Activated T-helper 1 cell treated with anti-CD3 and anti-CD28 coated beads, Interleukin-2, amount 50 U/mL, for 16 hours (primary cell): ENCODE data around the gene PIGH.
"Not testable (repeated sequence)": the region's sequence is repeated elsewhere in the genome, so short reads cannot be mapped to it uniquely, and the experiment has no call there.

Experiments
- DNase-seq, 2 donors: peaks; one replicate each; pipeline ENCODE4 v3.0.0-alpha.2; 2020; ENCODE audit warnings: low read depth in 1 of 2, low spot score in 1 of 2

The PIGH gene, protein sequence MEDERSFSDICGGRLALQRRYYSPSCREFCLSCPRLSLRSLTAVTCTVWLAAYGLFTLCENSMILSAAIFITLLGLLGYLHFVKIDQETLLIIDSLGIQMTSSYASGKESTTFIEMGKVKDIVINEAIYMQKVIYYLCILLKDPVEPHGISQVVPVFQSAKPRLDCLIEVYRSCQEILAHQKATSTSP

DNA sequence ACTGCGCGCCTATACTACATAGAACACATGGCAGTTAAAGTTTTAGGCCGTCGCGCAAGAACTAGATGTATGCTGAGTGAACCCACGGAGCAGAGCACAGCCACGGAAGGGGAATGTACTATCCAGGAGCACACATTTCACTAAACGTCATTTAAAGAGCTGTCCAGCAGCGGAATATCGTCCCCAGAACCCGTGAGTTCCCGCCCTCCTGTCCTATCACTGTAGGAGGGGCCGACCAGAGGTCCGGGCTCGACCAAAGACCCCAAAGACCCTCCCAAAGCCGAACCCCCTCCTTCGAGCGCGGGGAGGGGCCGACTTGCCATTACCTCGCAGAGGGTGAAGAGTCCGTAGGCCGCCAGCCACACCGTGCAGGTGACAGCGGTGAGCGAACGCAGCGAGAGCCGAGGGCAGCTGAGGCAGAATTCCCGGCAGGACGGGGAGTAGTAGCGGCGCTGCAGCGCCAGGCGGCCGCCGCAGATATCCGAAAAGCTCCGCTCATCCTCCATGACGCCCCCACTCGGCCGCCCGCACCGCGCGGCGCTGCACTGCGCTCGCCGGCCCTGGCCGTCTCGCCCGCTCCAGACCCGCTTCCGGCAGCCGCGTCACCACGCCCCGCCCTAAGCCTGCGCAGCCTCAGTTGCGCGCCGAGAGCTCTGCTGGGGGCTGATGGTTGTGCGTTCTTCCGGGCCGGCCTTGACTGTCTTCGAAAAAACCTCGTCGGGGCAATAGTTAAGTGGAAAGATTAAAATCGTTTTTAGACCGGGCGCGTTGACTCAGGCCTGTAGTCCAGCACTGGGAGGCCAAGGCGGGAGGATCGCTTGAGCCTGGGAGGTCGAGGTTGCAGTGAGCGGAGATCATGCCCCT is at the start of gene PIGH:
Gene PIGH (minus strand): TSS at position 571 of the 864 bp plus-strand sequence. CDS start 65 bp downstream, at position 506.
- DNase-seq: peak; percentile 90 to 91

DNA sequence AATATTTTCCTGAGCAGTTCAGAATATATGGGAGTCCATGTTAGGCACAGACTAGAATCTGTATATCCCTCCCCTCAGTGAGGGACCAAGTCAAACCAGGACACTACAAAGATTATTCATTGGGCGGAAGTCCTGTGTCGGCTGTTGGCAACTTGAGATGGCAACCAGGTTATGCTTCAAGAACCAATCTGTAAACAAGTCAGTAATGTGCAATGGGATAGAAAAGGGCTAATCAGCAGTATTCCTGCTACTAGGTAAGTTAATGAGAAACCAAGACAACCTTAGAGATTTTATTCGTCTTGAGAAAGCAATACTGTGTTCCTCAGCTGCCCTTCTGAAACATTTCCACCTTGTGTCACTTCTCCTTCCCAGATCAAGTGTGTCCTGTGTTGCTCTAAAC is 46.1 kb upstream of the PIGH start:
- no peak for DNase-seq

DNA sequence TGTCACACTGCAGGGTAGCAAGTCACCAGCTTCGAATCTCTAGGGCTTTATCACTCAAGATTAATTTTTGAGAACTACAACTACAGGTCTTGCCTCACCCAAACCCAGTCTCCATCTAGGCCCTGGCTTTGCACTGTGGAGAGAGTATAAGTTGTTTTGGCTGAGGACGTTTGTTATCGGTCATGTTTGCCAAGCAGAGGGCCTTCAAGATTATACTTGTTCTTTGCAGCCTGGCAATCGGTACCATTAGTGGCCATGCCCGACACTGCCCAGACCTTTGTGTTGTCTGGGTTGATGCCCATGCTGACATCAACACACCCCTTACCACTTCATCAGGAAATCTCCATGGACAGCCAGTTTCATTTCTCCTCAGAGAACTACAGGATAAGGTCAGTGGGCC is 45.3 kb upstream of the PIGH start:
- DNase-seq: no peak

DNA sequence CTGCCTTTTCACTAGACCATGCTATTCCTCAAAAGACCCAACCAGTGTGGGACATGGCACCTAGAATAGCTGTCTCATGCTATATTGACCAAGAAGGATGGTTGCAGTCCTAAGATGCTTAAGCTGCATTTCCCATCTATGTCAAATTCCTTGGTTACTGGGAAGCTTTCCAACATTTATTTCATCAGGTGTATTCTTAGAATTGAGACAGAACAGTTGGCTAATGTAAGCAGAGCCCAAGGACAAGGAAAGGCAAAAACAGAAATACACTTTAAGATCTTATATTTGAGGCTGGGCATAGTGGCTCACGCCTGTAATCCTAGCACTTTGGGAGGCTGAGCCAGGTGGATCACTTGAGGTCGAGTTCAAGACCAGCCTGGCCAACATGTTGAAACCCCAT is 44.4 kb upstream of the PIGH start:
- no peak for DNase-seq

DNA sequence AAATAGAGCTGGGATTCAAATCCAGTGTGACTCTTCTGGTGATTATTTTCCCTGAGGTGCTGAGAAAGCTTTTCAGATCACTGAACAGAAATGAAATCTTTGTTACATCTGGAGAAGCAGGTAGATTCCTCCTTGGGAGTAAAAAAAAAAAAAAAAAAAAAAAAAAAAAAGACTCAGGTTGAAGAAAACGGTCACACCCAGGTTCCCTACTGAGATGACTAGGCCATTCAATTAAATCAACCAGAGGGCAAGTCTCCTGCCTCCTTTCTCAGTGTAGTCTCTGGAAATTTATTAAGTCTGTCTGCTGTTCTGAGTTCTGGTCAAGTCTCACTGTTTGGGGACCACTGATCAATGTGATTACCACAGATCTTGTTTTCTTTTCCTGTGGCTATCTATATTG is 43.6 kb upstream of the PIGH start:
- no peak for DNase-seq

DNA sequence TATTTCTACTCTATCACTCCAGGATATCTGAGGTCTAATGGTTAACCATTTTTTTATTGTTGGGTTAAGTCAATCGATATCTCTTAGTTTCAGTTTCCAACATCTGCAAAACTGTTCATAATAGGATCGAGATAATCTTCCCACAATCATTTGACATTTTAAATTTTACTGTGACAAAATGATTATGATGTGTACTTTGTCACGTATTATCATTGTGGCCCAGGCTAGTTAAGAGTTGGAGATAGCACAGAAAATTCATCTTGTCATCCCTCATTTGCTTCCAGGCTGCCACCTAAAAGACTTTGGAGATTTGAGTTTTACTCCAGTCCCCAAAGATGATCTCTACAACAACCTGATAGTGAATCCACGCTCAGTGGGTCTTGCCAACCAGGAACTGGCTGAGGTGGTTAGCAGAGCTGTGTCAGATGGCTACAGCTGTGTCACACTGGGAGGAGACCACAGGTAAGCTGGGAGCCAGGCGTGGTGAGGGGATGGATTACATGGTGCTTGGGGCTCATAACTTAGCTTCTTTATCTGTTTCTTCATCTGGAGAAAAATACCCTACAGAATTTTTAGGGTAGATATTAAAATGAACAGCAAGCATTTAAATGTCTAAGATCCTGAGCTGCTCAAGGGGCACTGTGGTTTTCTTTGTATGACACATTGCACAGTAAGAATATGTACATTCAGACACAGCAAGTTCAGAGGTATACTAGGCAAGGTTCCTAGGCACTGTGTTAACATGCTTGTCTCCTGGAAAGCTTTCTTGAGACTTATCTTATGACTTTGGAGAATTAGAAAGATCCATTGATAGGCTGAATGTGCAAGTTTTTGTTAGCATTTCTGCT is 42.1 kb upstream of the PIGH start:
- DNase-seq: no peak

DNA sequence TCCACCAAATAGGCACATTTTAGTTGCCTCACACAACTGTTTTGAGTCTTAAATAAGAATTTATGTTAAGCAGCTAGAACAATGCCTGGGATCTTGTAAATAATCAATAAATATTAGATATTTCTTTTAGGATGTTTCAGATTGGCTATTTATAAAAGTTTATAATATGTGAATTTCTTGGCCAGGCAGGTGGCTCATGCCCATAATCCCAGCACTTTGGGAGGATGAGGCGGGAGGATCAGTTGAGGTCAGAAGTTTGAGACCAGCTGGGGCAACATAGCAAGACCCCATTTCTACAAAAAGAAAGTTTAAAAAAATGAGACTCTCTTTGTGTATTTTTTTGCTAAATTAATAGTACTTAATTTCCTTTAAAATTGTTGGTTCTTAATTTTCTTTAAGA is 41.4 kb upstream of the PIGH start:
- DNase-seq: no peak

DNA sequence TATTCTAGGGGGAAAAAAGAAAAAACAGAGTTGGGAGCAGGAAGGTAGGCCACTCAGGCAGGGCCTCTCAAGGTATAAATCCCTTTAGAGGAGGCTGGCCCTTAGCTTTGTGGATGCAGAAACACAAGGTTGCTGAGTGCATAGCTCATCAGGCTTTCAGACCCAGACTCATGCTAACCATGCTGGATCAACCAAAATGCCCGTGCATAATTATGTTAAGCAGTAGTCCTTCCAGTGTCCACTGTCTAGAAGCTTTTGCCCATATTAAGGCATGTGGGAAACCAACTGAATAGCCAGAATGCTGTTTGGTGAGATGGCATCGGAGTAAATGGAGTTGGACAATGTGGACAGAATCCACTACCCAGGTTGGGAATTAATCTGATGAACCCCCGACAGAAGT is 38.6 kb upstream of the PIGH start:
- no peak for DNase-seq

DNA sequence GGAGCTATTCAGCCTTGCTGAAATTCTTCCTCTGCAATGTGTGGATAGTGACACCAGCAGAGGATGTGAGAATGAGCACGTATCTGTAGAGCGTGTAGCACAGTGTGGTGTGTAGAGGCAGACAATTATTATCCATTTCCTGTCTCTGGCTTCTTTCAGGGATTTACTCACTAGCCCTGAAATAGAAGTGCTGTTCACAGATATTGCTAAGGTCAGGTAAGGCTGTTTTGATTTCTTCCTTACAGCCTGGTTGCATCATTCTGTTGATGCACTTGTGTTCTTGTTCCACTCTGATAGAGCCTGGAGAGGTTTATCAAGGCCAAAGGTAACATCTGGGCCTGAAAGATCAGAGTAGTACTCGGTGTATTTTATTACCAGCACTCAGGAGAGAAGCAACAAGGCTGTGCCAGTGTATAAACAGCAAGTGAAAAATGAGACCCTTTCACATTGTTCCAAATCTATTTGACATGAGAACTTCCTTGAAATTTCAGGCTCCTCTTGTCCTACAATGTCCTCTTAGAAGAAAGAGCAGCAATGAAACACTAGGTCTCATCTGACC is 36.4 kb upstream of the PIGH start:
- DNase-seq: no peak

DNA sequence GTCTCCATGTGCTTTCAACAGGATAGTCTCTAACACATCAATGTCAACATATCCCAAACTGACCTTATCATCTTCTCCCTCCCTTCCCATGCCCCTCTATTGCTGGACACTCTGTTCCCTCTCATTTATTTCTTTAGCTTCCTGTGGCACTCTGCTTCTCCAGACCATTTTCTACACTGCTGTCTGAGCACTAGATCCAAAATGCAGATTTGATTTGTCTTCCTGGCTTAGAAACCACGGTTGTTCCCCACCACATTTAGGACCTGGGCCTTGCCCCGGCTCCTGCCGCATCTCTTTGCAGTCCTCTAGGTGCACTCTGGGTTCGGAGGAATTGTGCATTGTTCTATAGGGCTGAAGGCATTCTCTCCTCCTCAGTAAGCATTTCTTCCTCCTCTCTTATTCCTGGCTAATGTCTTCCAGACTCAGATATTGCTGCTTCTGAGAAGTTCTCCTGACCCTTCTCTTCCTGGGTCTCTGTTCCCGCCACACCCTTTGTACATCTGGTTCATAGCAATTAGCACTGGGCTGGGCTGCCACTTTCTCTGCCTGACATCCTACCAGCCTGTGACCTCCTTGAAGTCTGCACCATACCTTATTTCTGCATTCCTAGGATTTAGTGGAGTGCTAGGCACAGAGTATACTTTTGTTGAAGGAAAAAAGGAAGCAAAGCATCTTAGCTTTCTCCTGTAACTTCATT is 33.5 kb upstream of the PIGH start:
- no peak for DNase-seq

DNA sequence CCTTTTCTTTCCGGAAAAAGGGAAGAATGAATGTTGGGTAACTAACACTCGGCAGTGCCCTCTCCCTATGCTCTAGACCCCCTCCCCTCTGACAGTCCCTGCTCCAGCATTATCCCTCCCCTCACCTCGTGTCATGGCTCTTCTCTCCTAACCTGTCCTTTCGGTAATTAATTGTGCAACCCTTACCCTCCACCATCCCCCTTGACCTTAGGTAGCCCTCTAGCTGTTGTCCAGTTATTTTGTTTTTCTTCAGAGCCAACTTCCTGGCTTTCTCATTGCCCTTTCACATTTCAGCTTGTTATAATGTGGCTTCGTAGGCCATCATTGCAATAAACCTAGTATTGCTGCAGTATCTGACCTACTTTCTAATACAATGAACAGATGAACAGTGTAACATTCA is 30.9 kb upstream of the PIGH start:
- no peak for DNase-seq

DNA sequence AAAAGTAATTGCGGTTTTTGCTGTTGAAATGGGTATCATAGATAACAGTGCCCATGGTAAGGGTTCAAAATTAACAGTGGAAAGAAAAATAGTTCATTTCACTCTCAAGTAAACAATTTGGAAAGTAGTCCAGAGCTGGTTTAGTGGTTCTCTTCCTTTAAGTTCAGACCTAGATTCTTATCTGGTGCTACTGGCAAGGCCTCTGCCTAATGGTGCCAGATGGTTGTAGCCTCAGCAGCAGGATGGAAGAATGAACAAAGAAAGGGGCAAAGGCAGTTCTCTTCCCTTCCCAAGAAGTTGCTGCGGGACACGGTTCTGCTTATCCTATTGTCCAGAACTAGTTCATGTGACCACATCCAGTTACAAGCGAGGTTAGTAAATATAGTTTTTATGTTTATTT is 30.1 kb upstream of the PIGH start:
- DNase-seq: no peak

DNA sequence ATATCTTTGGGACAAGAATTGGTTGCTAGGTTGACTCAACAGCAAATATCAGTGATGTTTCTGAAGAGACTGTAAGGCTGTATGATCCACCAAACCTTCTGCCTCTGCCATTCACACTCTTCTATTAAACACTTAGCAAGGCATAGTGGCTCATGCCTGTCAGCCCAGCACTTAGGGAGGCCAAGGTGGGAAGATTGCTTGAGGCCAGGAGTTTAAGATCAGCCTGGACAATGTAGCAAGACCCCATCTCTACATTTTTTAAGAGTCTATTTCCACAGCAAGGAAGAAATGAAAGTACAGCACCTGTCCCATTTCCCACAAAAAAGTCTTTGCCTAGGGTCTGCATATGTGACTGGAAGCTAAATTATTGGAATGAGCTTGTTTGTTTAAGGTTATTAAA is 27.5 kb upstream of the PIGH start:
- DNase-seq: no peak

DNA sequence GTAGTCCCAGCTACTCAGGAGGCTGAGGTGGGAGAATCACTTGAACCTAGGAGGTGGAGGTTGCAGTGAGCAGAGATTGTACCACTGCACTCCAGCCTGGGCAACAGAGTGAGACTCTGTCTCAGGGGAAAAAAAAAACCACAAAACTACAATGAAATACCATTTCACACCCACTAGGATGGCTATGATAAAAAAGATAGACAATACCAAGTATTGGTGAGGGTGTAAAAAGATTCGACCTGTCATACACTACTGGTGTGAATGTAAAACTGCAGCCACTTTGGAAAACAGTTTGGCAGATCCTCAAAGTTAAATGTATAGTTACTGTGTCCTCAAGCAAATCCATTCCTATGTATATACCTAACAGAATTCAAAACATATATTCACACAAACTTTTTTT is 26.1 kb upstream of the PIGH start:
- DNase-seq: not testable (repeated sequence)

DNA sequence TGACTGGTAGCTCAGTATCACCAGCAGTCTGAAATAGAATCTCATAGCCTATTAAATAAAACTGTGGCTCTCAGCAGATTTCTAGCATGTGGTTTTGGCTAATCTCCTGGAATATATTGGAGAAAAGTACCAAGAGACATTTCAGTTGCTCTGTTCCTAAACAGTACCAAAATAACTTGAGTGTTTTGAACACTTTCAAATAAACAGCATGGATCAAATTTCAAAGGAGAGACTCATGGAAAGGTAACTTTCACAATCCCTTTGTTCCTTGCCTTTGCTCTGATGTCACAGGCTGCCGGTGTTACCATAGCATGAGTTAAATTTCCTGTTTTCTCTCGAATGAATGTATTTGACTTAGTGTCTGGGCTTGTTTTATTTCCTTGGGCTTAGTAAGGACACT is 23.0 kb upstream of the PIGH start:
- no peak for DNase-seq

DNA sequence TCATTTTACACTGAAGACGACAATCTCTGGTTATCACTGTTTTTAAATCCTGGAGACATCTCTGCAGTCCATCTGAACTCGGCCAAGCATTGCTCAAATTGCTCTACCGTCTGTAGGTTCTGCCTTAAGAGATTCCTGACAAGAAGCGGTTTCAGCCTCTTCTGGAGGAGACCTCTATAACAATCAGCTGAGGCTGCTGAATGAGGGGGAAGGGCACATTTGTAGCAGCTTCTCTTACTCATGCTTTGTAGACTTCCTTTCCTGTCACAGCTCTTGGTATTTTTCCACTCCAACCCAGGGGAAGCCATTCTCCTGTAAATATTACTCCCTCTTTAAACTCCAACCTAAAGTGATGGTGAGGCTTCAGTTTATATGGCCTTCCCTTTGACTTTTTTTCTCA is 22.6 kb upstream of the PIGH start:
- no peak for DNase-seq

DNA sequence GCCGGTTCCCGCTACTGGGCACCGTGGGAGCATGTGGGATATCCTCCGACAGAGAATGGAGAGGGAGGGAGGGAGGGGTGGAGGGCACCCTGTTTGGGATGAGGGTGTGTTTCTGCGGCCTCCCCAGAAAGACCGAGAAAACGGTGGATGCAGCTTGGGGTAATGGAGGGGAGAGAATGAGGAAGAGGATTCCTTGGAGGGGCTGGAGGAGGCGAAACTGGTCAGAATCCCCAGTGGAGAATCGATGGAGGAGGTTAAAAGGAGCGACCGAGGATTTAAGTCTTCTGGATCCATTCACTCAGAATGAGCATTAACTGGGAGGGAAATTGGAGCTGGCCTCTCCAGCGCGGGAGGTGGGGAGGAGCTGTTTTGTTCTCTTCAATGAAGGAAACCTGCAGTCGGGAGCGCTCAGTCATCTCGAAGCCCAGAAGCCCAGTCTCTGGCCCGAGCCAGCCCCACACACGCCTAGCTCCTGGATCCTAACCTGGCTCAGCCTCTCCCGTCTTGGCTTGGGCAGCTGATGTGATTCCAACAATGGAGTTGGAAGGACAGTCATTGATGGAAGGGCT is 20.2 kb upstream of the PIGH start:
- no peak for DNase-seq

DNA sequence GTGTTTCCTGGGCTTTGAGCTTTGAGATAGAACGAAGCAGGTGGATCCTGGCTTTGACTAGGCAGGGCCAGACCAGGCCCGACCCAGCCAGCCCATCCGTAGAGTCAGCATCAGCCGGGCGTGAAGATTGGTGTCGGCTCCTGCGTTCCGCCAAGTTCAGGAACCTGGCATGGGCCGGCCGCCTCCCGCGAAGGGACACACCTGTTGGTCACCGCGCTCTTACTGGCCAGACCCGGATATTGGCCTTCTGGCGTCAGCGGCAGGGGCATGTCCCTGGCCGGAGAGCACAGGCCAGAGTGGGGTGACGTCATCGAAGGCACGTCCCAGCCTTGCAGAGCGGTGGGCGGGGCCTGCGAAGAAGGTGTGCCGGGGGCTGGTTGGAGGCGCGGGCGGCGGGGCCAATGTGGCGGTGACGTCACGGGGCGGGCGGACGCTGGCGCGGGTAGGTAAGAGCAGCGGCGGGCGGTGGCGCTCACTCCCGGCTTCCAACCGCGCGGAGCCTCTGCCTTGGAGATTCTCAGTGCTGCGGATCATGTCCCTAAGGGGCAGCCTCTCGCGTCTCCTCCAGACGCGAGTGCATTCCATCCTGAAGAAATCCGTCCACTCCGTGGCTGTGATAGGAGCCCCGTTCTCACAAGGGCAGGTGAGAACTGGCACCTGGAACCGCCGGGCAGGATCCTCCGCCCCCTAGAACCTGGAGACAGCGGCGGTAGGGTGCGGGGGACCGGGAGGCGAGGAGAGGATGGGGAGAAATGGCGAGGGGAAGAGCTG is 19.6 kb upstream of the PIGH start, which contains the start of gene ARG2:
Gene ARG2 (plus strand): TSS at position 475 of the 771 bp plus-strand sequence. CDS start 58 bp downstream, at position 533.
- DNase-seq: peak; percentile 94 to 95

DNA sequence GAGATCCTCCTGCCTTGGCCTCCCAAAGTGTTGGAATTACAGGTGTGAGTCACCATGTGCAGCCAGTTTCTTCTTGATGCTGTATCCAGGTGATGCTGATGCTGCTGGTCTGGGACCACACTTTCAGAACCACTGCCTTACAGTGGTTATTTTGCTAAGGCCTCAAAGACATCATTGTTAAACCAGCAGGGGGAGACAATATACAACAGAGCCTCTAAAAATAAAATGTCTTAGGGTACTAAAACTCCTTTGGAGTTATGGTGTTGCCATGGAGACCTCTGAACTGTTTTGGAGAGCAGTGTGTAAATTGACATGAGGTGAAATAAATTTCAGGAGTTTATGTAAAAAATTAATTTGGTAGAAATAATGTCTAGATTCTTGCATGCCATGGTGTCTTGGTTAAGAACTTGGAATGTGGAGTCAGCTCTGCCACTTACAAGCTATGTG is 18.6 kb upstream of the PIGH start:
- no peak for DNase-seq

DNA sequence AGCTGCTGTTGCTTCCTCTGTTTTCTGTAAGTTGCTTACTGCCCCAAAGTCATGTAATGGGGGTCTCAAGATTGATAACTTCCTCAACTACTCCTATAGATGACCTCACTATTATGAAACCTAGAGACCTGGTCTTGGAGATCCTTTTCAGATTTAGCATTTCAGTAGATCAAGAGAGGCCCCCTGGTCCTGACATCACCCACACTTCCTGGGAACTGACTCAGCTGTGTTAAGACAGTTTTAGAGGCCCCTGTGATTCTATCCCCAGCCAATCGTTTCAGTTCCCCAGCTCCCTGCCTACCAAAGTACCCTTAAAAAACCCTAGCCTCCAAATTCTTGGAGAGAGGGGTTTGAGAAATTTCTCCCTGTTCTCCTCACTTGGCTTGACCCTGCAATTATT is 10.4 kb upstream of the PIGH start:
- DNase-seq: no peak
